G401.6 (cell line): ENCODE data around the gene IGSF21.

Experiments used
- FAIRE-seq: peaks from 2 replicates; lab custom pipeline; 2012; peaks lifted over from hg19 to GRCh38; lab: Jason Lieb, UNC

IGSF21 gene

GRCh38 chr1:18229625-18230024, 122.0 kb downstream of the IGSF21 start:
- no peak for FAIRE-seq

- no peak for FAIRE-seq
Measured at GRCh38 chr1:18230321-18230720, 122.7 kb downstream of the IGSF21 start.

- no peak for FAIRE-seq
Measured at GRCh38 chr1:18230840-18231239, 123.2 kb downstream of the IGSF21 start.

- no peak for FAIRE-seq
Measured at GRCh38 chr1:18232052-18232451, 124.5 kb downstream of the IGSF21 start.

- no peak for FAIRE-seq
Measured at GRCh38 chr1:18233176-18233864, 125.7 kb downstream of the IGSF21 start.

- FAIRE-seq: peak; percentile 30
Measured at GRCh38 chr1:18234790-18235242, 127.2 kb downstream of the IGSF21 start.

GRCh38 chr1:18237371-18237770, 129.8 kb downstream of the IGSF21 start:
- no peak for FAIRE-seq

GRCh38 chr1:18238190-18238589, 130.6 kb downstream of the IGSF21 start:
- no peak for FAIRE-seq

GRCh38 chr1:18239671-18240070, 132.1 kb downstream of the IGSF21 start:
- no peak for FAIRE-seq

GRCh38 chr1:18240906-18241305, 133.3 kb downstream of the IGSF21 start:
- FAIRE-seq: no peak

GRCh38 chr1:18241891-18242290, 134.3 kb downstream of the IGSF21 start:
- FAIRE-seq: no peak

GRCh38 chr1:18243503-18244175, 136.0 kb downstream of the IGSF21 start:
- FAIRE-seq: no peak

GRCh38 chr1:18244762-18245161, 137.2 kb downstream of the IGSF21 start:
- FAIRE-seq: no peak

- FAIRE-seq: no peak
Measured at GRCh38 chr1:18245647-18246046, 138.0 kb downstream of the IGSF21 start.

- FAIRE-seq: no peak
Measured at GRCh38 chr1:18246543-18246942, 138.9 kb downstream of the IGSF21 start.

- FAIRE-seq: no peak
Measured at GRCh38 chr1:18247151-18247550, 139.6 kb downstream of the IGSF21 start.

- FAIRE-seq: no peak
Measured at GRCh38 chr1:18249631-18250030, 142.0 kb downstream of the IGSF21 start.

GRCh38 chr1:18253093-18253492, 145.5 kb downstream of the IGSF21 start:
- FAIRE-seq: no peak

- no peak for FAIRE-seq
Measured at GRCh38 chr1:18256282-18257235, 149.0 kb downstream of the IGSF21 start.

GRCh38 chr1:18257778-18258177, 150.2 kb downstream of the IGSF21 start:
- FAIRE-seq: no peak

- no peak for FAIRE-seq
Measured at GRCh38 chr1:18261891-18262290, 154.3 kb downstream of the IGSF21 start.

- no peak for FAIRE-seq
Measured at GRCh38 chr1:18262726-18263125, 155.1 kb downstream of the IGSF21 start.
